ENCODE data around the gene SMCO4. TPM values are rescaled to one million over a fixed set of nuclear protein-coding genes. Genes with fewer than 3 reads are reported as not detected.

Gene SMCO4
- total and polyA plus RNA-seq, 2 of the 8 experiments (the other 6 are each of a cell fraction or from before 2014, with no cell fraction given) = 33.2 to 53.9 TPM

DNA sequence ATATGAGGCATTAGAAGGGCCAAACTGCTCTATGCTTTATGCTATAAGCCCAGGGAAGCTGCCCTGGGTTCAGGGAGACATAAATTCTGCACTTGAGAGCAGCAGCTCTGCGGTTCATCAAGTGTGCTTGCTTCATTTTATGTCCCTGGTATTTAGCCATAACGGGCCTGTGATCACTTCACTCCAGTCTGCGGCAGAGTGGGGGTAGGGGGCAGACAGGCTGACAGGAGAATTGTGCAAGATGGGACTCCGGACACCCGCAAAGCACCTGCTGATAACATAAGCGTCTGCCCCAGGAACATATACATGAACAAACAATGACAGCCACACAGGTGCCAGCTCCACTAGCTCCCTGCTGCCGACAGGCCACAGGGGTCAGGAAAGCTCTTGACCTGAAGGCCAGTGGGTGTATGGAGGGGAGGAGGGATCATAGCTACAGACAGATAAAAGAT lies 56.1 kb downstream of the SMCO4 start (continued):
- no peak for TF ChIP-seq YY1 (IDR thresholded peaks at IDR 0.05; ENCODE audit: low read depth, low read length)
- no peak for TF ChIP-seq POU5F1 (IDR thresholded peaks at IDR 0.05; ENCODE audit: low read depth, low read length)
- TF ChIP-seq SP1 (IDR thresholded peaks at IDR 0.05; ENCODE audit: low read depth, low read length) = no peak
- TF ChIP-seq SIN3A (conservative IDR thresholded peaks at IDR 0.05 in 1 of 2, IDR thresholded peaks at IDR 0.05 in 1 of 2; ENCODE audit: low read depth in 1 of 2, low read length in 2 of 2) = no peak
- TF ChIP-seq SIX5 (IDR thresholded peaks at IDR 0.05; ENCODE audit: low read depth, low read length) = no peak
- TF ChIP-seq EGR1 (IDR thresholded peaks at IDR 0.05; ENCODE audit: borderline replicate concordance, low read depth, low read length) = no peak
- no peak for TF ChIP-seq TEAD4 (IDR thresholded peaks at IDR 0.05; ENCODE audit: low read depth, low read length)
